ENCODE results near the gene MYBPH.

MYBPH gene, protein sequence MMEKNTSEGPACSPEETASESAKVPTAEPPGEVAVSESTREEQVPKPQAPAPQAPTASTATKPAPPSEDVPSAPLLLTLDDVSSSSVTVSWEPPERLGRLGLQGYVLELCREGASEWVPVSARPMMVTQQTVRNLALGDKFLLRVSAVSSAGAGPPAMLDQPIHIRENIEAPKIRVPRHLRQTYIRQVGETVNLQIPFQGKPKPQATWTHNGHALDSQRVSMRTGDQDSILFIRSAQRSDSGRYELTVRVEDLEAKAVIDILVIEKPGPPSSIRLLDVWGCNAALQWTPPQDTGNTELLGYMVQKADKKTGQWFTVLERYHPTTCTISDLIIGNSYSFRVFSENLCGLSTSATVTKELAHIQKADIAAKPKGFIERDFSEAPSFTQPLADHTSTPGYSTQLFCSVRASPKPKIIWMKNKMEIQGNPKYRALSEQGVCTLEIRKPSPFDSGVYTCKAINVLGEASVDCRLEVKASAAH

GRCh38 chr1:203175237-203175826, at the start of gene MYBPH:
TSS of gene MYBPH (minus strand) at chr1:203175826. CDS start at chr1:203175755, 71 bp downstream.
- no peak for DNase-seq (ENCODE audit: low spot score)

GRCh38 chr1:203225071-203225470, 49.4 kb upstream of the MYBPH start:
- no peak for DNase-seq (ENCODE audit: low spot score)

GRCh38 chr1:203223012-203223775, 47.6 kb upstream of the MYBPH start:
- DNase-seq (ENCODE audit: low spot score): no peak

- peak; percentile 55 for DNase-seq (ENCODE audit: low spot score)
Observed at GRCh38 chr1:203219934-203220333, 44.3 kb upstream of the MYBPH start.

GRCh38 chr1:203219171-203219570, 43.5 kb upstream of the MYBPH start:
- no peak for DNase-seq (ENCODE audit: low spot score)

DNA sequence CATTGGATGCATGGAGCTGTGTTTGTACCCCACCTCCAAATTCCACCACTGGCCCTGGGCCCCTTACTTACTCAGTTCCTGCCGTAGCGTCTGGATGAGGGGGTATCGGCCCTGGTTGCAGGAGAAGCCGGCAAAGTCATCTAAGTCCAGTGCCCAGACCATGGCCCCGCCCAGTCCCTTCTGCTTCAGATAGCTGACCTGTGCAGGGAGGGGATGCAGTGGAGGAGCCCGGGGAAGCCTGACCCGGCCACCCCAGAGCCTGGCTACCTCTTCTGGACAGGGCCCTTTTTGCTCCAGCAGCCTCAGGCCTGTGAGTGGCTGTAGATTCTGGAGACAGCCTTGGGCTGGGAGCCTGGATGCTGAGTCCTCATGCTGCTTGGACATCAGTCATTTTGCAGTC, 42.0 kb upstream of the MYBPH start:
- no peak for DNase-seq (ENCODE audit: low spot score)

GRCh38 chr1:203217139-203217655, 41.6 kb upstream of the MYBPH start:
- peak; percentile 46 for DNase-seq (ENCODE audit: low spot score)

DNA sequence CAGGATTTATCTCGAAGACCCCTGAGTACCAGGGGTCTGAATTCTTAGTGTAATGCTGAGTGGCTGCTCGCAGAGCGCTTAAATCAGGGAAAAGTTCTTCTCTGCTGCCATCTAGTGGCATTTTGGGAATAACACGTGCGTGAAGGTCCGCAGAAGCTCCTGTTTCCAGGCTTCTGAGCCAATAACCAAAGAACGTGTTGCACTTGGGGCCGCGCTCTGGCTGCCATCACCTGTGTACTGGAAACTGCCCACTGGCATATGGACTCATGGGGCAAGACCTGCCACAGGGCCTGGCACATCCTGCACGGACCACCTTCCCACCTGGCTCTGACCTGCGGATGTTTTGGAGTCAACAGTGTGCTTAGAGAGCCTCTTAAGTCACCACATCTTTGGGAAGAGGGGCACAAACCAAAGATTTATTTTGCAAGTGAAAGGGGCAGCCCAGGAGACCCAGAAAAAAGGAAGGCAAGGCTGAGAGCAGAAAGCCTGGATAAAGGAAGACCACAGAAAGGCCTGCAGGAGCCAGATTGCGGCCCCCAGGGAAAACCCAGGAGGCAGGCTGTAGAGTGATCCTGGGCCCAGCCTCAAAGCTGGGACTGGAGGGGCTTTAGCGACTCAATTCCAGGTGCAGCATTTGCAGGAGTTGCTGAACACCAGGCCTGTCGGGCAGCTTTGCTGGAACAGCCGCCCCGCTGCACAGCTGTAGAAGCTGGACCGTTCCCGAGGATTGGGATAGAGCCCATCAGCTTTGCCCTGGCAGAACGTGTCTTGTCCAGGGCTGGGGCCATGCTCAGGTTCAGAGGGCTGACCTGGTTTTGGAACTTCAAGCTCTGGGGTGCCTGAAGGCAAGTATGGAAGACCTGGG, 40.9 kb upstream of the MYBPH start:
- peak; percentile 81 for DNase-seq (ENCODE audit: low spot score)

DNA sequence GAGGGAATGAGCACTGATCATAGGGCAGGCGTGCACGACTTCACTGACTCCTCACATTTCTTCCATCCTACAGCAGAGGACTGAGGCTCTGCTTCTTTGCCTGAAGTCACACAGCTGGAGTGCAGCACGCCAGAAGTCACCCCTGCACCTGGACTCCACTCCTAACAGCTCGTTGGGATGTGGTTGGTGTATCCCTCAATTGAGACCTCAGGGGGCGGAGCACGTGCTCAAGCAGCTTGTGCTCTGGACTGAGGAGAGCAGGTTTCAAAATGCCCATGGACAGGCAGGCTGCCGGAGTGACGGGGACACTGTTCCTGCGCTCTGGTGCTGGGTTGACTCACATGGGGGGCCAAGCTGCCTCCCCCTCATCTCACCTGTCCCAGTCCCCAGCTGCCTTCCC, 39.9 kb upstream of the MYBPH start:
- no peak for DNase-seq (ENCODE audit: low spot score)

DNA sequence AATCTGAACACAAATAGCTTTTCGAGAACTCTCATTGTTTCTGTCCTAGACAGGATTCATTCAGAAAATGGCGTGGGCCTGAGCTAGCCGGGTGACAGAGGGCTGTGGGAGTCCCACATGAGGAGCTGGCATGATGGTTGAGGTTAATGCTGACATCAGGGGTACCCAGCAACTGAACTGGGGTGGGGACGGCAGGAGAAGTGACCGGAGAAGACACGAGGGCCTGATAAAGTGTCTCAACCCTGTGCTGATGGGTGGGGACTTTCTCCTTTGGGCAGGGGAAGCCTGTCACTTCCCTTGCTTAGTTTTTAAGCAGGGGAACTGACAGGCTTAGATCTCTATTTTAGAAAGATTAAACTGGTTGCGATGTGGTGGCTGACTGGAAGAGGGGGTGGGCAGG, 39.2 kb upstream of the MYBPH start:
- no peak for DNase-seq (ENCODE audit: low spot score)

DNA sequence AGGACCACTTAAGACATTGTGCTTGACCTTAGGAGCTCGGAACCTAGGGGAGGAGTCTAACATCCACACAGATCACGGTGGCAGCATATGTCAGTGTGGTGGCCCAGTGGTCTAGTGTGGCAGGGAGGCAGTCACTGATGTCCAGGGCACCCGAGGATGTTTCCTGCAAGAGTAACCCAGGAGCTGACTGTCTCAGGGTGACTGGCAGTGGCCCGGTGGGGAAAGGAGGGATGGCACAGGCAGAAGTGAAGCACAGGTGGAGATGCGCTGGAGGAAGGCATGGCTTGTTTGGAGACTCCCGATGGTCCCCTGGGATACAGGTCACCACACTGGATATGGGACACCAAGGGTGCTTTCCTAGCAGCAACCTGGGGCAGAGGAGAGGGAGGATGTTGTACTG, 37.5 kb upstream of the MYBPH start:
- no peak for DNase-seq (ENCODE audit: low spot score)

GRCh38 chr1:203211812-203212211, 36.2 kb upstream of the MYBPH start:
- no peak for DNase-seq (ENCODE audit: low spot score)

DNA sequence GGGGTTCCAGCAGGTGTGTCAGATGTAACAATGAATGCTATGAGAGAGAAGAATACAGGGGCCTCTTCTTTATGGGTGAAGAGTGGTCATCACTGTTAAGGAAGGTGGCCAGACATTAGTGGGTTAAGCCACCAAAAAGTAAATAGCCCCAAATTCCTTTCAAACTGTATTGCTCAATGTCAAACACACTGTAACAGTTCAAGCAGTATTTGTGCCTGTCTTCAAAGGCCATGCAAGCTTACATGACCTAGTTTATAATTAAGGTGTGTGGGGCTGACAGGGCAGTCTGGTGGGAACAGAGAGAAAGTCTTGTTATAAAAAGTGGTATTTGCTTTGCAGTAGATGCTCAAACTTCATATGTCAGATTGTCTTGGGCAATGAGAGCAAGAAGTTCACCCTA, 35.4 kb upstream of the MYBPH start:
- no peak for DNase-seq (ENCODE audit: low spot score)

- DNase-seq (ENCODE audit: low spot score): no peak
Observed at GRCh38 chr1:203210350-203210749, 34.7 kb upstream of the MYBPH start.

- DNase-seq (ENCODE audit: low spot score): no peak
Observed at GRCh38 chr1:203208181-203208580, 32.6 kb upstream of the MYBPH start.

DNA sequence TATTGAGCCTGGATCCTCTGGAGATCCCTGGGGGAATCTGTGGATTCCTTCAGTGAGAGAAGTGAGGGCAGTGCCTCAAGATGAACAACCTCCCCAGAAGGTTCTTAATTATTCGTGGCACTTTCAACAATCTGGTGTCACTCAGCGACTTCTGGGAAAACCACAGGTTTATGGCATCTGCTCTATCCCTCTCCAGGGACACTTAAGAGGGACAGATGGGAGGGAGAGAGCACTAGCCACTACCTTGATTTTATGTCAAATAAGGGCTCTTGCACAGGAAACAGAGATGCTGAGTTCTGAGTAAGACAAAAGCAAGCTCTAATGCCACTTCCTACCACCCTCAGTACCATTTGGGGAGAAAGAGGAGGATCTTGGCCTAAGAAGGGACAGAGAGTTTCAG, 32.1 kb upstream of the MYBPH start:
- no peak for DNase-seq (ENCODE audit: low spot score)

- DNase-seq (ENCODE audit: low spot score): no peak
Observed at GRCh38 chr1:203206129-203206687, 30.6 kb upstream of the MYBPH start.

DNA sequence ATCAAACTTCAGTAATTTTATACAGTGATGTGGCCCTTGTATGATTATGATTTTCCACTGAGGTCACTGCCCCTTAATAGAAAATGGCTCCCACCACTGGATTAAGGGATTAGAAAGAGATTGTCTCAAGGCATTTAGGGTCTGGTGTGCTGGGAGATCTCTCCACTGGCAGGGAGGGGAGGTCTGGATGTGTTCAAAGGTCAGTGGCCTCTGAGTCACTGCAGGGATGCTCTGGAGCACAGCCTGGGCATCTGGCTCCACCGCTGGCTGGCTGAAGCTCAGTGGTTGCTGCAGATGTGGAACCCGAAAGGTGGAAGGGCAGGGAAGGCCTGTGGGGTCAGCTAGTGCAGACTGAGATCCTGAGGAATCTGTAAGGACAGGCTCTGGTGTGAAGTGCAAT, 29.1 kb upstream of the MYBPH start:
- DNase-seq (ENCODE audit: low spot score): no peak

DNA sequence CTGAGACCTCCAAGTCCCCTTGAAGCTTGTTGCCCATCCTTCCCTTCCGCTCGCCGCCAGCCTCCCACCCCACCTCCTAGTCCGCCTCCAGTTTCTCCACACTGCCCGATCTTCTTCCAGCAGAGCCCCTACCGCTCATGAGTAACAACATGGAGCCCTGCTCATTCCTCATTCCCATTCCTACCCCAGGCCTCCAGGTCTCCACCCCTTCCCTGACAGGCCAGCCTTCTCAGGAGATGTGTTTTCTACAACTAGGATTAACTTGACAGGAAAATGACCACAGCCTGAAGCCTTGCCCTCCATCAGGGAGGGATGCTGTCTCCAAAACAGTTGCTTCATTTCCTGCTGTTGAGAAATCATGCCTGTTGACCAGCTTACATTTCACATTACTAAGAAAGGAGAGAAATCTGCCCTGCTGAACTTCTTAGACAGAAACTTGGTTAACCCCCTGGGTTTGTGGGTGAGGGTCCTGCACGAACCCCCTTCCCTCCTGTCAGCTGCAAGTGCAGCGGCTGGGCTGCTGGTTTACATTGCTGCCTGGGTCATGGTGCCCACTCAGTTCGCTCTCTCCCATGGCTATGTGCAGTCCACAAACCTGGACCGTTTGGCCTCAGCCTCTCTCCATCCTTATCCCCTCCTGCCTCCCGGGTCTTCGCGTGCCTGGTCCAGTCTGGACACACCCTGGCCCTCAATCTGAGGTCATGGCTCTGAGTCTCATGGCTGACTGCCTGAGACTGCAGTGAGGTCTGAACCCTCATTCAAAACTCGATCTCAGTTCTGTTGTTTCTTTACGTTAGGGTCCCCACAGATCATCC, 27.0 kb upstream of the MYBPH start:
- no peak for DNase-seq (ENCODE audit: low spot score)

- no peak for DNase-seq (ENCODE audit: low spot score)
Observed at GRCh38 chr1:203201516-203202205, 26.0 kb upstream of the MYBPH start.

All from iPS-NIHi11 (cell line).